IMR-90 (cell line): ENCODE data around the gene KLHL8. TPM values are rescaled to one million over a fixed set of nuclear protein-coding genes. Genes with fewer than 3 reads are reported as not detected.

Source experiments
- polyA plus RNA-seq, 3 experiments: library from polyadenylated mRNA; depleted of rRNA; stranded (reverse); fragments of >200 nt; gene quantifications; 2 replicates each; pipeline ENCODE4 v1.2.3, GENCODE V29; 2012; ENCODE audit warnings: low replicate concordance in 1 of 3
- total RNA-seq: library from RNA; depleted of rRNA; stranded (reverse); fragments of >200 nt; gene quantifications from 2 replicates; pipeline ENCODE4 v1.2.3, GENCODE V29; 2012; rRNA removed

KLHL8 gene
- total and polyA plus RNA-seq, 2 of the 4 experiments (the other 2 are of a cell fraction), result 3.1 to 9.5 TPM

Other genes starting within 250 kb of the KLHL8 start
- gene HSD17B13, start 102.3 kb upstream of the KLHL8 start, total RNA-seq, result under 0.01 TPM in 1 of 2 replicates, not detected in the other
- not detected in 2 replicates for gene HSD17B13, start 102.3 kb upstream of the KLHL8 start, polyA plus RNA-seq (2012; rRNA removed)
- 11.3 and 28.6 TPM in 2 replicates for gene HSD17B11, start 170.6 kb upstream of the KLHL8 start, total RNA-seq
- 8.4 and 12.0 TPM in 2 replicates for gene HSD17B11, start 170.6 kb upstream of the KLHL8 start, polyA plus RNA-seq (2012; rRNA removed)
- 10.0 and 14.2 TPM in 2 replicates for gene NUDT9, start 202.0 kb upstream of the KLHL8 start, total RNA-seq
- gene NUDT9, start 202.0 kb upstream of the KLHL8 start, polyA plus RNA-seq (2012; rRNA removed), result 19.3 and 23.5 TPM in 2 replicates